Cardiac muscle cell (in vitro differentiated cells and primary cell): Measurements from ENCODE around the gene RNF213. TPM values are rescaled to one million over a fixed set of nuclear protein-coding genes. Genes with fewer than 3 reads are reported as not detected.

Source experiments
- DNase-seq, 2 donors: peaks; one replicate each; pipeline versions ENCODE4 v3.0.0 to v3.0.0-alpha.2; 2010 to 2017; ENCODE audit warnings: low read depth in 1 of 2, low spot score in 1 of 2
- H3K27ac ChIP-seq: fragments of 200-600 bp; sonication (generic); 2 replicates; pipeline ENCODE4 v1.5.1; 2016
- H3K27me3 ChIP-seq: fragments of 200-600 bp; sonication (generic); 2 replicates; pipeline ENCODE4 v1.6.0; 2016; ENCODE audit warnings: control low read depth
- H3K36me3 ChIP-seq: fragments of 200-600 bp; sonication (generic); 2 replicates; pipeline ENCODE4 v1.5.1; 2016; ENCODE audit warnings: control low read depth
- H3K4me1 ChIP-seq: fragments of 200-600 bp; sonication (generic); 2 replicates; pipeline ENCODE4 v1.8.1; 2017; ENCODE audit warnings: low read depth, mild to moderate bottlenecking, mixed run types
- H3K4me3 ChIP-seq: fragments of 200-600 bp; sonication (generic); 2 replicates; pipeline ENCODE4 v1.5.1; 2016; ENCODE audit warnings: mild to moderate bottlenecking
- H3K9me3 ChIP-seq: fragments of 200-600 bp; sonication (generic); 2 replicates; pipeline ENCODE4 v1.5.1; 2017; ENCODE audit warnings: low read depth, mild to moderate bottlenecking, control low read depth
- polyA plus RNA-seq: library from polyadenylated mRNA; unstranded; fragments of >200 nt; fragmentation: Nextera tagmentation; extraction: Ambion mirVana; gene quantifications from 2 replicates; pipeline ENCODE4 v1.2.1, GENCODE V29; 2016
- total RNA-seq: library from RNA; depleted of rRNA; stranded (reverse); fragments of >200 nt; gene quantifications from 2 replicates; pipeline ENCODE4 v1.2.3, GENCODE V29; 2016
- TF ChIP-seq, protein P1 (sequence below): IDR thresholded peaks from 2 replicates; pipeline ENCODE4 v1.5.1; 2012; ENCODE audit warnings: low read depth, mild to moderate bottlenecking, low read length

Gene RNF213
- total and polyA plus RNA-seq, 2 experiments from 2014 or later, result 11.5 to 24.9 TPM

GRCh38 chr17:80361495-80362220 is 101.0 kb downstream of the RNF213 start:
- H3K27me3 ChIP-seq, result no peaks in the 10 kb centered on the region

DNA sequence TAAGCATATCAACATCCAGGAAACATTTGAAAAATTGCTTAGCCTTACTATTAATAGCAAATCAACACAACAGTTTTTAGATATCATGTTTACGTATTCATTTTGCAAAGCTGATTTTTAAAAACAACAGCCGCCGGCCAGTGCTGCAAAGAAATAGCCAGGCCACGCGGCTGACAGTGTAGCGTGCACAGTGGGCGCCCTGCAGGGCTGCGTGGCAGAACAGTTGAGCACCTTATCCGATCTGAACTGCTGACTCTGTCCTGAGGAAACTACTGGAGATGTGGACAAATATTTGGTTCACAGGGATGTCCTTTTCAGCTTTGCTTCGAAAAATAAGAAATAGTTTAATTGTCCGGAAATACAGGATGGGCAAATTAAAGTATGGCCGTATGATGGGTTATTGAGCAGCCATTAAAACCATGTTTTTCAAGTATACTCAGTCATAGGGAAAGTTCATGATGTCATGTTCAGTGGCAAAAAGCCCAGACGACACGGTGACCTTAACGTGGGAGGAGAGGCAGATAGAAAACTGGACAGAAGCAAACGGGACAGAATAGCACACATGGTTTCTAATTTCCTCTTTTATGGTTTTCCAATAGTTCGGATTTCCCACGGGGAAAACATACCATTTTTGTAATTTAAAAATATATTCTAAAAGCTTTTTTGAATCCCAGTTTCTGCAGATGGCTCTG is 101.9 kb downstream of the RNF213 start:
- Histone ChIP-seq H3K4me1 (no peaks in the 10 kb centered on the region), H3K4me3 (no peak overlapping the region), H3K36me3 (peaks cover 13% of the 10 kb centered on the region), H3K27ac (no peak overlapping the region), H3K9me3 (no peaks in the 10 kb centered on the region), H3K27me3 (no peaks in the 10 kb centered on the region)
- peak in 1 of 2 donors; percentile 61 for DNase-seq
- TF ChIP-seq, protein P1, sequence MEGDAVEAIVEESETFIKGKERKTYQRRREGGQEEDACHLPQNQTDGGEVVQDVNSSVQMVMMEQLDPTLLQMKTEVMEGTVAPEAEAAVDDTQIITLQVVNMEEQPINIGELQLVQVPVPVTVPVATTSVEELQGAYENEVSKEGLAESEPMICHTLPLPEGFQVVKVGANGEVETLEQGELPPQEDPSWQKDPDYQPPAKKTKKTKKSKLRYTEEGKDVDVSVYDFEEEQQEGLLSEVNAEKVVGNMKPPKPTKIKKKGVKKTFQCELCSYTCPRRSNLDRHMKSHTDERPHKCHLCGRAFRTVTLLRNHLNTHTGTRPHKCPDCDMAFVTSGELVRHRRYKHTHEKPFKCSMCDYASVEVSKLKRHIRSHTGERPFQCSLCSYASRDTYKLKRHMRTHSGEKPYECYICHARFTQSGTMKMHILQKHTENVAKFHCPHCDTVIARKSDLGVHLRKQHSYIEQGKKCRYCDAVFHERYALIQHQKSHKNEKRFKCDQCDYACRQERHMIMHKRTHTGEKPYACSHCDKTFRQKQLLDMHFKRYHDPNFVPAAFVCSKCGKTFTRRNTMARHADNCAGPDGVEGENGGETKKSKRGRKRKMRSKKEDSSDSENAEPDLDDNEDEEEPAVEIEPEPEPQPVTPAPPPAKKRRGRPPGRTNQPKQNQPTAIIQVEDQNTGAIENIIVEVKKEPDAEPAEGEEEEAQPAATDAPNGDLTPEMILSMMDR, result no peak

More at GRCh38 chr17:80361495-80362220, 101.0 kb downstream of the RNF213 start:
- TF ChIP-seq, protein P1, result peak; percentile 40
- peak; percentile 22 to 35 for DNase-seq
- H3K4me3 ChIP-seq, result no peak overlapping the region
- no peaks in the 10 kb centered on the region for H3K9me3 ChIP-seq
- no peaks in the 10 kb centered on the region for H3K4me1 ChIP-seq
- H3K36me3 ChIP-seq, result peaks cover 13% of the 10 kb centered on the region
- H3K27ac ChIP-seq, result no peak overlapping the region

GRCh38 chr17:80363120-80363515 is 102.5 kb downstream of the RNF213 start:
- H3K4me1 ChIP-seq, result no peaks in the 10 kb centered on the region
- TF ChIP-seq, protein P1, result no peak
- peaks cover 13% of the 10 kb centered on the region for H3K36me3 ChIP-seq
- H3K27ac ChIP-seq, result no peak overlapping the region
- no peak overlapping the region for H3K4me3 ChIP-seq
- H3K27me3 ChIP-seq, result no peaks in the 10 kb centered on the region
- DNase-seq, result peak in 1 of 2 donors; percentile 10
- H3K9me3 ChIP-seq, result no peaks in the 10 kb centered on the region

DNA sequence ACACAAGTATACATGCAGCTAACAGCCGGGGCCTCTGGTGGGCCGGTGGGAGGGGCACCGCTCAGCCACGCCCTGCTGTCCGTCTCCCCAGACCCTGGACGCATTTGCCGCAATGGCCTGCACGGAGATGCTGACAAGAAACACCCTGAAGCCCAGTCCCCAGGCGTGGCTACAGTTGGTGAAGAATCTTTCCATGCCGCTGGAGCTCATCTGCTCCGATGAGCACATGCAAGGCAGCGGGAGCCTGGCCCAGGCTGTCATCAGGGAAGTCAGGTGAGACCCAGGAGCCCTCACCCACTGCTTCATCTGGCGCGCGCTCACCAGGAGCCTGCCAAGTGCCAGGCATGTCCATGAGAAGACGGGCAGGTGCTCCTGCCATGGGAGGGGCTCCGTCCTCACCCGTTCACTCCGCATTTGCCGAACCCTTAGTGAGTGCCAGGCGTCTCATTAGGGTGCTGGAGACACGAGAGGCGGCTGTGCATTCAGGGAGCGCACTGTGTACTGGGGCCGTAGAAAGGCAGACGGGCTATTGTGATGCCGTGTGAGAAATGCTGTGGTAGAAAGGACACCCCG is 103.0 kb downstream of the RNF213 start:
- Histone ChIP-seq H3K27me3 (no peaks in the 10 kb centered on the region), H3K9me3 (no peaks in the 10 kb centered on the region), H3K36me3 (peaks cover 13% of the 10 kb centered on the region), H3K27ac (no peak overlapping the region), H3K4me3 (no peak overlapping the region), H3K4me1 (no peaks in the 10 kb centered on the region)
- no peak for DNase-seq
- TF ChIP-seq, protein P1, result no peak

DNA sequence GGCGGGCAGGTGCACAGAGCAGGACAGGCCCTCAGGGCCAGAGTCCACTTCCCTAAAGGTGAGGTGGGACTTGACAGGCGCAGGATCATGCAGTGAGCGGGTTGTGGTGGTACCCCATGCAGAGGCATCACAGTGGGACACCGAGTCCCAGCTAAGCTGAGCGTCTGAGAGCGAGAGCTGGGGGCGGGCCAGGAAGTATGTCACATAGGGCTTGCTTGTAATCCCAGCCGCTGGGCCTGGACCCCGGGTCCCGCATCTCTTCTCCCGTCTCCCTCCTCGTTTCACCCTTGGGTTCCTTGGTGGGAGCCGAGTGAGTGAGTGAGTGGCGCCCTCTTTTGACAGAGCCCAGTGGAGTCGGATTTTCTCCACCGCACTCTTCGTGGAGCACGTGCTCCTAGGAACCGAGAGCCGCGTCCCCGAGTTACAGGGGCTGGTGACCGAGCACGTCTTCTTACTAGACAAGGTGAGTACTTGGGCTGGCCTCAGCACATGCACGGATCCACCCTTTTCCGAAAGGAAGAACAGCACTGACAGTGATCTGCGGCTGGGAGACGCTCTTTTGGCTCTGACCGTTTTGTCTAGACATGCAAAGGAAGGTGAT is 103.5 kb downstream of the RNF213 start:
- no peak overlapping the region for H3K27ac ChIP-seq
- no peaks in the 10 kb centered on the region for H3K9me3 ChIP-seq
- H3K36me3 ChIP-seq, result peaks cover 10% of the 10 kb centered on the region
- no peaks in the 10 kb centered on the region for H3K27me3 ChIP-seq
- H3K4me3 ChIP-seq, result no peak overlapping the region
- TF ChIP-seq, protein P1, result peak; percentile 31
- DNase-seq, result peak; percentile 11 to 33
- H3K4me1 ChIP-seq, result no peaks in the 10 kb centered on the region
